ENCODE data around the gene DOCK11.
"Not testable (repeated sequence)": the region's sequence is repeated elsewhere in the genome, so short reads cannot be mapped to it uniquely, and the experiment has no call there.

Gene DOCK11

GRCh38 chrX:118495061-118495921 is at the start of gene DOCK11:
Gene DOCK11 (plus strand): TSS chrX:118495815. CDS start chrX:118495972, 157 bp downstream.
- DNase-seq, result peak; percentile 87

GRCh38 chrX:118448273-118448783 is 47.3 kb upstream of the DOCK11 start:
- no peak for DNase-seq

GRCh38 chrX:118455013-118455412 is 40.6 kb upstream of the DOCK11 start:
- DNase-seq, result no peak

DNA sequence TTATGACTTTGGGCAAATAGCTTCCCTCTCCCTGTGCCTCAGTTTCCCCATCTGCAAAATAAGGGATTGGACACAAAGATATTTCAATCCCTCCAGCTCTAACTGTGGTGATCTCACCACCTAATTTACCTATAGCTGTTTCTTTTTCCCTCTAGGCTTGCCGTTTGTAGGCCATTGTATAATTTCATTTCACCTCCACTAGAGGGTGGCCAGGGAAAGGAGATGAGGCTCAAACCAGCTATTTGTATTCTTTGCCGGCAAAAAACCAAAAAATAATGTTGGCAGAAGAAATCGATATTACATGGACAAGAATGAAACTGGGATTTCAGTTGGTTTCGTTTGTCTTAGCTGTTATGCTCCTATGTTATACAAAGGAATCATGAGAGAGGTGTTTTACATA is 36.1 kb upstream of the DOCK11 start:
- peak; percentile 55 for DNase-seq

- no peak for DNase-seq
Measured at GRCh38 chrX:118464501-118464900, 31.1 kb upstream of the DOCK11 start.

GRCh38 chrX:118468122-118468521 is 27.5 kb upstream of the DOCK11 start:
- no peak for DNase-seq

GRCh38 chrX:118470721-118471347 is 24.8 kb upstream of the DOCK11 start:
- DNase-seq, result not testable (repeated sequence)

DNA sequence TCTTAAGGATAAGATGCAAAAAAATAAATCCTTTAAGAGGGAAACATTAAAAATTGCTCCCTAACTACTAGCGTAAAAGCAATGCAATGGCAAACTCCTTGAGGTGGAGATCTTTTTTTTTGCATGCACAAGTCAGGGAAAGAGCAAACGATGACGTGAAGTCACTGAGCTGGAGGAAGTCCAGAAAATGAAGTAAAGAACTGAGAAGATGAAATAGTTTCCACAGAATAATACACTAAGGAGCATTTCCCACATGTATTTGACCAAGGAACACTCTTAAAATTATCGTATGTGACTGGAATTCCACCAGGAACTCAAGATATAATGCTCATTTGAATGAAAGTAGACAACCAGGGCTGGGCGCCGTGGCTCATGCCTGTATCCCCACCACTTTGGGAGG is 21.0 kb upstream of the DOCK11 start:
- no peak for DNase-seq

GRCh38 chrX:118475903-118476302 is 19.7 kb upstream of the DOCK11 start:
- no peak for DNase-seq

DNA sequence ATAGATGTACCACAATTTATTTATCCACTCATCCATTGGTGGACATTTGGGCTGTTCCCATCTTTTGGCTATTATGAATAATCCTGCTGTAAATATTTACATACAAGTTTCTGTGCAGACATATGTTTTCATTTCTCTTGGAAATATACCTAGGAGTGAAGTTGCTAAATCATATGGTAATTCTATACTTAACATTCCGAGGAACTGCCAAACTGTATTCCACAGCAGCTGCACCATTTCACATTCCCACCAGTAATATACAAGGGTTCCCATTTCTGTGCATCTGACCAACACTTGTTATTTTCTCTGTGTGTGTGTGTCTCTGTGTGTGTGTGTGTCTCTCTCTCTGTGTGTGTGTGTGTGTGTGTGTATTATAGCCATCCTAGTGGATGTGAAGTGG is 15.4 kb upstream of the DOCK11 start:
- DNase-seq, result no peak

DNA sequence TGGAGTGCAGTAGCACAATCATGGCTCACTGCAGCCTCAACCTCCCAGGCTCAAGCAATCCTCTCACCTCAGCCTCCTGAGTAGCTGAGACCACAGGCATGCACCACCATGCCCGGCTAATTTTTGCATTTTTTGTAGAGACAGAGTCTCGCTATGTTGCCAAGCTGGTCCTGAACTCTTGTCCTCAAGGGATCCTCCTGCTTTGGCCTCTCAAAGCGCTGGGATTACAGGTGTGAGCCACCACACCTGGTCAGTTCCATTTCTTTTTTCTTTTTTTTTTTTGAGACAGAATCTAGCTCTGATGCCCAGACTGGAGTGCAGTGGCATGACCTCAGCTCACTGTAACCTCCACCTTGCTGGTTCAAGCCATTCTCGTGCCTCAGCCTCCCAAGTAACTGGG is 13.2 kb upstream of the DOCK11 start:
- DNase-seq, result not testable (repeated sequence)

DNA sequence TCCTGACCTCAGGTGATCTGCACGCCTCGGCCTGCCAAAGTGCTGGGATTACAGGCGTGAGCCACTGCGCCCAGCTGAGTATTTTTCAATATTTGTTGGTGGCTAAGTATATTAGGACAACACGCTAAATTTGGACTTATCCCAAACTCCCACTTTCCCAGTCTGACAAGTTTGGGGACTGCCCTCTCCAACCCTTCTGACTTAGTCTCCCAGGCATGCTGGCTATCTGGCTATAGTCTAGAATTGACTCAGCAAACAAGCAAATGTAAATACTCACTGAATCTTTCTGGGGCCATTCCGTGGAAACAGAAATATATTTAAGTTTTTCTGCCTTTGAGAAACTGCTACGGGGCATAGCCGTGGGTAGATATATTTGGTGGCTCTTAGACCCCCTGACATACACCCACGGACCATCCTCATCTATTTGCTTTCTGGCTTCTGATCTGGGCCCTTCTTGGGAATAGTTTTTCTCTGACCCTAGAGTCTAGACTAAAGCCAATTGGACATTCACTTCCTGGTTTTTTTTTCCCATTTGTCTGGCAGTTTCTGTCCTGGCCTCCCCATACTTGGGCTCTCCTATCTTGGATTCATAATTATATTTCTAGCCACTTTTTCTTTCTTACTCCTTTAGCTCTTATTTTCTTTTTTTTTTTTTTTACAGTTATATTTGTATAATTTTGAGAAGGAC is 11.3 kb upstream of the DOCK11 start:
- no peak for DNase-seq

- not testable (repeated sequence) for DNase-seq
Measured at GRCh38 chrX:118486693-118487092, 8.9 kb upstream of the DOCK11 start.

DNA sequence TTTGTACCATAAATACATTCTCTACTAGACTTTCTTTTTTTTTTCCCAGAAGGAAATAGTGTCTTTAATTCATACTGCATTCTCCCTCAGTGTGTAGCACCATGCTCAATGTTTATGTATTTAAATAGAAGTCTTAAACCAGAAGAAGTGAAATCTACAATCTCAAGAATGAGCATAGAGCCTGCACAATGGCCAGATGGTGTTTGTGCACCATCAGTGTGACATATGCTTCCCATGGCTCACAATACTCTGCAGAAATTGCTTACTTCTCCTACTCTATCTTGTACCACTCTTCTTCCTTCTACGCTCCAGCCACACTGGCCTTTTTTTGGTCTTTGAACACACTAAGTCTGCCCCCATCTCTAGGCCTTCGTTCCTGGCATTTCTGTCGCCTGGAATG is 2.6 kb upstream of the DOCK11 start:
- no peak for DNase-seq

- DNase-seq, result no peak
Measured at GRCh38 chrX:118493653-118494297, 1.8 kb upstream of the DOCK11 start.

DNA sequence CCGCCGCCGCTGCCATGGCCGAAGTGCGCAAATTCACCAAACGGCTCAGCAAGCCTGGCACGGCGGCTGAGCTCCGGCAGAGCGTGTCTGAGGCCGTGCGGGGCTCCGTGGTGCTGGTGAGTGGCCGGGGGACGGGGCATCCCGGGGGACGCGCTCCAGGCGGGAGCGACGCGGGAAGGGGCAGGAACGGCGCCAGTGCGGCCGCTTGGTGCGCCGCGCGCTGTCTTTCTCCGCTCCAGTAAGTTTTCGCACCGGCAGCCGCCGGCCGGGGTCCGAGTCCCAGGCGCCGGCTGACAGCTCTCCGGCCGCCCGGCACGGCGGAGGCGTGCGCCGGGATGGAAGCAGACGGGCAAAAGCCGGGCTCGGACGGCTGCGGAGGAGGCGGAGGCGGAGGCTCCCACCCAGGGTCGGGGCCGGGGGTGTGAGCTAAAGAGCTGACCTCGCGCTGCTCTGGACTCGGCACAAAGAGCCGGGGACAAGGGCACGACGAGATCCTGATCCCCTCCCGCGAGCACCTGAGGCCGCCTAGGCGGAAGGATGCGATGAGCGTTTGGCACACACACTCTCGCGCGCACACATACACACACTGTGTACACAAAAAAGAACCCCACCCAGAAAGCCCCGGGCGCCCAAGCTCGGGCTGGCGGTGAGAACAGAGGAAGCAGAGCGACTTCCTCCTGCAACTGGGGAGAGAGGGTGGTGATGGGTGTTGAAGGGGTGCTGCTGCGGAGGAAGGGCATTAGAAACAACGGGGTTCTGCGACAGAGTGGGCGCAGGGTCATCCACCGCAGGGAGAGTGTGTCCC is 545 bp downstream of the DOCK11 start:
- DNase-seq, result peak; percentile 87

DNA sequence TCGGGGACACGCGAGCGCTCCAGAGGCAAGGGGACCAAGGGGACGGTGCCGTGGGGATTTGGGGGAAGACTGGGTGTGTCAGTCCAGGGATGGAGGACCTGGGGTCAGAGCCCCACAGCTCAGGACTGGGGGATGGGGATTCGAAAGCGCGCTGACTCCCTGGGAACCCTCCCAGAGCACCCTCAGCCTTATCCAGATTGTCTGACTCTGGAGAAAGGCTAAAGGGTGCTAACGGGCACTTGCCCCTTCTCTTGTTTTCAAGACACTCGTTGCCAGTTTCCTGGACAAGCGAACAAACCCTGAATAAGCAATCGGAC is 1.1 kb downstream of the DOCK11 start:
- no peak for DNase-seq

GRCh38 chrX:118497180-118497818 is 1.7 kb downstream of the DOCK11 start:
- peak; percentile 54 for DNase-seq

DNA sequence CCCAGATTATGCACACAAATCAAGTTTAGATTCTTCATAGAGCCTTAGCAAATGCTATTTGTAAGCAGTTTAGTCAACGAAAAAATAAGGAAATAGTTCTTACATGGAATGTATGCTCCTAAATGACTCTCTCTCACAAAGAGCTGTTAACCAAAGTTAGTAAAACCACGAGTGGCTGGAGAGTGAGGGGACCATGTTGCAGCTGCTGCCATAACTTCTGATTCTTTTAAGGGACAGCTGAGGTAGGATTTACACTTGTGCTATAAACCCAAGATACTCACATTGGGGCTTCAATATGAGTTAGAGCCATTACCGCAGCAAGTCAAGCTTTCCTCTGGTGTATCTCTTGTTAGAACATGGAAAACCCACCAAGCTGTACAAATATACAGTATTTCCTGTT is 2.7 kb downstream of the DOCK11 start:
- DNase-seq, result no peak

DNA sequence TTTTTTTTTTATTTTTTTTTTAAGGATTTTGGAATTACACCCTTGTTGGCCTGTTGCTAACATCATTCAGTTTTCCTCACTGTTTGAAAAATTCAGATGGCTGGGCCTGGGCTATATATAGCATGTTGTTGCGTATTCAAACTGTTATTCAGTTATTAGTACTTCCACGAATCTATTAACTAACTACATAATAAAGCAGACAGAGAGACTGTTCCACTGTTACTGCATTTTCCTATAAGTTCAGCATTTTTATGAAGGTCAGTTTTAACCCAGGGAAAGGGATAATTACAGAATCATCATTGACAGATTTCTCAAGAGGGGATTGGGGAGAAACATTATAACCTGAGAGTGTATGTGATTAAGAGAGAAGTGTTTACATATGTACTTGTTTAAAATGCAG is 3.1 kb downstream of the DOCK11 start:
- no peak for DNase-seq

DNA sequence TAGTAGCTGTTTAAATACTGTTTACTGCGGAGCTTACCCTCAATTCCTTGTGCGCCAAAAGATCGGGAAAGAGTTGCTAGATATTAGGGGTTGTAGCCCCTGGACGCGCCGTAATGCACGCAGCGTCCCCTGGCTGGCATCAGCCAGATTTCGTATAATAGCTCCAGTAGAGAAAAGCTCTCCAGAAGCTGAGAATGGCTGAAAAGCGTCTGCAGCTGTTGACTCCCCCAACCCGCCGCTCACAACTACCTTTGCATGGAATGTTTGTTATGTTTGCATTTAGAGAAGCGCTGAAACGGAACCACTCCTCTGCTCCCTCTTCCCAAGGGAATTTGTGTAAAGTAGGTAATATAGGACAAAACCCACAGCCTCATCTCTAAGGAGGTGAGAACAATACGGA is 3.7 kb downstream of the DOCK11 start:
- DNase-seq, result no peak
